ENCODE results near the gene TLX2.

GRCh38 chr2:74546004-74546403, 31.8 kb downstream of the TLX2 start:
- TF ChIP-seq POLR2AphosphoS5 (IDR thresholded peaks at IDR 0.05) (no peak), POLR2A (IDR thresholded peaks at IDR 0.05) (no peak)
- TF ChIP-seq, protein P1, sequence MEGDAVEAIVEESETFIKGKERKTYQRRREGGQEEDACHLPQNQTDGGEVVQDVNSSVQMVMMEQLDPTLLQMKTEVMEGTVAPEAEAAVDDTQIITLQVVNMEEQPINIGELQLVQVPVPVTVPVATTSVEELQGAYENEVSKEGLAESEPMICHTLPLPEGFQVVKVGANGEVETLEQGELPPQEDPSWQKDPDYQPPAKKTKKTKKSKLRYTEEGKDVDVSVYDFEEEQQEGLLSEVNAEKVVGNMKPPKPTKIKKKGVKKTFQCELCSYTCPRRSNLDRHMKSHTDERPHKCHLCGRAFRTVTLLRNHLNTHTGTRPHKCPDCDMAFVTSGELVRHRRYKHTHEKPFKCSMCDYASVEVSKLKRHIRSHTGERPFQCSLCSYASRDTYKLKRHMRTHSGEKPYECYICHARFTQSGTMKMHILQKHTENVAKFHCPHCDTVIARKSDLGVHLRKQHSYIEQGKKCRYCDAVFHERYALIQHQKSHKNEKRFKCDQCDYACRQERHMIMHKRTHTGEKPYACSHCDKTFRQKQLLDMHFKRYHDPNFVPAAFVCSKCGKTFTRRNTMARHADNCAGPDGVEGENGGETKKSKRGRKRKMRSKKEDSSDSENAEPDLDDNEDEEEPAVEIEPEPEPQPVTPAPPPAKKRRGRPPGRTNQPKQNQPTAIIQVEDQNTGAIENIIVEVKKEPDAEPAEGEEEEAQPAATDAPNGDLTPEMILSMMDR (IDR thresholded peaks at IDR 0.05) = no peak
